SK-MEL-5 (cell line): ENCODE results near the gene WFDC10B. TPM values are rescaled to one million over a fixed set of nuclear protein-coding genes. Genes with fewer than 3 reads are reported as not detected.
"Not testable (repeated sequence)": the region's sequence is repeated elsewhere in the genome, so short reads cannot be mapped to it uniquely, and the experiment has no call there.

Source experiments
- DNase-seq: peaks from one replicate; pipeline ENCODE4 v3.0.0-alpha.2; 2016; ENCODE audit warnings: low read depth, low spot score
- in situ Hi-C: cut with HindIII; loops from 2 replicates; pipeline ENCODE4 v1.10.0; 2016; ENCODE audit warnings: low sequenced_read_pairs, high pct_unique_total_duplicates, low pct_unique_long_range_greater_than_20kb
- small RNA-seq, 2 experiments: library from RNA; depleted of rRNA; stranded (forward); fragments of <200 nt; gene quantifications; one replicate each; pipeline ENCODE3, GENCODE V24; 2014
- total RNA-seq: library from RNA; depleted of rRNA; stranded (reverse); fragments of >200 nt; shearing (Covaris generic); gene quantifications from 2 replicates; pipeline ENCODE4 v1.2.3, GENCODE V29; 2014; rRNA removed

The WFDC10B gene
- total RNA-seq, 1 experiment from 2014 or later, result not detected

- in situ Hi-C loops, result no loop called here
- no peak for DNase-seq
Observed at GRCh38 chr20:45672765-45673164, 32.1 kb downstream of the WFDC10B start.

- in situ Hi-C loops, result no loop called here
- DNase-seq, result no peak
Observed at GRCh38 chr20:45670139-45670538, 34.7 kb downstream of the WFDC10B start, which contains the start of gene WFDC11. Gene WFDC11, minus strand, starts transcription at chr20:45670239. Its CDS starts 19,639 bp downstream, at chr20:45650600.

GRCh38 chr20:45657038-45657437 is 47.8 kb downstream of the WFDC10B start:
- in situ Hi-C loops, result not testable (repeated sequence)

GRCh38 chr20:45651726-45652125 is 53.1 kb downstream of the WFDC10B start:
- DNase-seq, in situ Hi-C loops: not testable (repeated sequence)

More at GRCh38 chr20:45657038-45657437, 47.8 kb downstream of the WFDC10B start:
- not testable (repeated sequence) for DNase-seq

GRCh38 chr20:45649312-45649863 is 55.4 kb downstream of the WFDC10B start:
- in situ Hi-C loops, result no loop called here
- no peak for DNase-seq

GRCh38 chr20:45647441-45648050 is 57.3 kb downstream of the WFDC10B start:
- DNase-seq, result no peak
- in situ Hi-C loops, result no loop called here

- in situ Hi-C loops, result no loop called here
- DNase-seq, result no peak
Observed at GRCh38 chr20:45646875-45647274, 57.9 kb downstream of the WFDC10B start.

GRCh38 chr20:45645869-45646268 is 59.0 kb downstream of the WFDC10B start:
- DNase-seq, in situ Hi-C loops: not testable (repeated sequence)

GRCh38 chr20:45641076-45641475 is 63.7 kb downstream of the WFDC10B start:
- DNase-seq, in situ Hi-C loops: not testable (repeated sequence)

- in situ Hi-C loops, result no loop called here
- DNase-seq, result no peak
Observed at GRCh38 chr20:45639687-45640086, 65.1 kb downstream of the WFDC10B start.

- in situ Hi-C loops, result no loop called here
- no peak for DNase-seq
Observed at GRCh38 chr20:45636513-45636912, 68.3 kb downstream of the WFDC10B start.

Small RNAs within 50 kb of the gene (small RNA-seq; reads per million reads assigned to genes)
- gene MIR3617 (0 reads per million in 2 experiments), gene SPINT5P (0 reads per million in 2 experiments)

Other genes starting within 250 kb of the WFDC10B start
- not detected in 2 replicates for gene WFDC2, start 235.3 kb downstream of the WFDC10B start, total RNA-seq
- not detected in 2 replicates for gene SPINT3, start 189.4 kb downstream of the WFDC10B start, total RNA-seq
- not detected in 2 replicates for gene WFDC6, start 165.5 kb downstream of the WFDC10B start, total RNA-seq
- gene EPPIN, start 157.6 kb downstream of the WFDC10B start, total RNA-seq, result not detected in 2 replicates
- not detected in 2 replicates for gene WFDC8, start 125.7 kb downstream of the WFDC10B start, total RNA-seq
- gene WFDC10A, start 75.3 kb downstream of the WFDC10B start, total RNA-seq, result not detected in 2 replicates
- gene WFDC9, start 73.7 kb downstream of the WFDC10B start, total RNA-seq, result not detected in 2 replicates
- not detected in 2 replicates for gene WFDC11, start 34.8 kb downstream of the WFDC10B start, total RNA-seq
- gene WFDC13, start 3.0 kb downstream of the WFDC10B start, total RNA-seq, result not detected in 2 replicates
- gene SPINT4, start 17.3 kb upstream of the WFDC10B start, total RNA-seq, result not detected in 2 replicates
- 0.58 TPM in 1 of 2 replicates, not detected in the other for gene WFDC3, start 86.9 kb upstream of the WFDC10B start, total RNA-seq
- gene DNTTIP1, start 86.9 kb upstream of the WFDC10B start, total RNA-seq, result 26.4 and 31.6 TPM in 2 replicates
- gene UBE2C, start 107.6 kb upstream of the WFDC10B start, total RNA-seq, result 75.4 and 76.9 TPM in 2 replicates
- gene TNNC2, start 122.3 kb upstream of the WFDC10B start, total RNA-seq, result 0.37 TPM in 1 of 2 replicates, not detected in the other
- gene SNX21, start 128.8 kb upstream of the WFDC10B start, total RNA-seq, result 14.8 and 25.5 TPM in 2 replicates
- 49.4 and 60.4 TPM in 2 replicates for gene ACOT8, start 152.4 kb upstream of the WFDC10B start, total RNA-seq
- gene ZSWIM3, start 152.6 kb upstream of the WFDC10B start, total RNA-seq, result 3.0 and 3.4 TPM in 2 replicates
- gene ZSWIM1, start 176.2 kb upstream of the WFDC10B start, total RNA-seq, result 11.5 and 13.7 TPM in 2 replicates
- 1.3 and 2.2 TPM in 2 replicates for gene SPATA25, start 182.6 kb upstream of the WFDC10B start, total RNA-seq
- gene NEURL2, start 186.2 kb upstream of the WFDC10B start, total RNA-seq, result 7.1 and 8.9 TPM in 2 replicates
- 447 and 457 TPM in 2 replicates for gene CTSA, start 186.3 kb upstream of the WFDC10B start, total RNA-seq
- gene PLTP, start 207.1 kb upstream of the WFDC10B start, total RNA-seq, result 18.5 and 19.9 TPM in 2 replicates
- gene PCIF1, start 229.7 kb upstream of the WFDC10B start, total RNA-seq, result 9.2 and 10.9 TPM in 2 replicates